Astrocyte of the spinal cord (primary cell): Measurements from ENCODE around the gene GPR84.

ENCODE experiments used
- DNase-seq: peaks from one replicate; pipeline ENCODE4 v3.0.0; 2011; ENCODE audit warnings: low read depth, low spot score
- H3K4me3 ChIP-seq: 2 replicates; pipeline ENCODE4 v1.5.1; 2011; ENCODE audit warnings: low read depth, mild to moderate bottlenecking, low read length, moderate library complexity
- in situ Hi-C: cut with HindIII; loops from 2 replicates; pipeline ENCODE4 v1.10.0; 2017; ENCODE audit warnings: low sequenced_read_pairs
- TF ChIP-seq, protein P1 (sequence below): IDR thresholded peaks from 2 replicates; pipeline ENCODE4 v1.5.1; 2012; ENCODE audit warnings: low read depth, mild to moderate bottlenecking, low read length, inconsistent platforms

The GPR84 gene

DNA sequence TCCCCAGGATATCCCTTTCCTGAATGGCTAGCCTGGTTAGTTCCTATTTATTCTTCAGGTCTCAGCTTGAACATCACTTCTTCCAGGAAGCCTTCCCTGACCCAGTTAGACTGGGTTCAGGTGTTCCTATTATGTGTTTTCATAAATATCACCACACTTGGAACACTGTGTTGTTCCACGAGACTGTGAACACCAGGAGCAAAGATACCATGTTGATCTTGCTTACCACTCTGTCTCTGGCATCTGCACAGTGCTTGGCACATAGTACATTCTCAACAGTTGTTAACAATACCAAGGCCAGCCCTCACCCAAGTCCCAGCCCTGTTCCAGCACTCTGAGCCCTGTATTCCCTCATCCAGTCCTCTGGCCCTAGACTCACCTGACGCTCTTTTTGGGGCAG lies 33.9 kb upstream of the GPR84 start:
- in situ Hi-C loops = no loop called here
- no peak for DNase-seq
- TF ChIP-seq, protein P1, sequence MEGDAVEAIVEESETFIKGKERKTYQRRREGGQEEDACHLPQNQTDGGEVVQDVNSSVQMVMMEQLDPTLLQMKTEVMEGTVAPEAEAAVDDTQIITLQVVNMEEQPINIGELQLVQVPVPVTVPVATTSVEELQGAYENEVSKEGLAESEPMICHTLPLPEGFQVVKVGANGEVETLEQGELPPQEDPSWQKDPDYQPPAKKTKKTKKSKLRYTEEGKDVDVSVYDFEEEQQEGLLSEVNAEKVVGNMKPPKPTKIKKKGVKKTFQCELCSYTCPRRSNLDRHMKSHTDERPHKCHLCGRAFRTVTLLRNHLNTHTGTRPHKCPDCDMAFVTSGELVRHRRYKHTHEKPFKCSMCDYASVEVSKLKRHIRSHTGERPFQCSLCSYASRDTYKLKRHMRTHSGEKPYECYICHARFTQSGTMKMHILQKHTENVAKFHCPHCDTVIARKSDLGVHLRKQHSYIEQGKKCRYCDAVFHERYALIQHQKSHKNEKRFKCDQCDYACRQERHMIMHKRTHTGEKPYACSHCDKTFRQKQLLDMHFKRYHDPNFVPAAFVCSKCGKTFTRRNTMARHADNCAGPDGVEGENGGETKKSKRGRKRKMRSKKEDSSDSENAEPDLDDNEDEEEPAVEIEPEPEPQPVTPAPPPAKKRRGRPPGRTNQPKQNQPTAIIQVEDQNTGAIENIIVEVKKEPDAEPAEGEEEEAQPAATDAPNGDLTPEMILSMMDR = no peak
- no peak overlapping the region for H3K4me3 ChIP-seq

DNA sequence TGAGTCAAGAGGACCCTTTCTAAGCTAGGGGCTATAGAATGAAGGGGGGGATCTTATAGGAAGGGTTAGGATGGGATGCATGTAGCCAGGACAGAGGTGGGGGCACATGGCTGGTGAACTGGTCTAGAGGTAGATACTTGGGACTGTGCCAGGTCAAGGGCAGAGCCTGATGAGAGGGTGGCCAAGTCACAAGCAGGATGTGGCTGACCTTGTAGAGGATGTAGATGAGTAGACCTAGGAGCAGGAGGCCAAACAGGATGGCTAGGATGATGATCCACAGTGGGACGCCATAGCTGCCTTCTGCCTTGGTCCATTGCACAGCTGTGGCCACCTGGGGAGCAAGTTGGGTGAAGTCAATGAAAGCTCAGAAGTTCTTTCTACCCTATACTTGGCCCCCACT lies 32.9 kb upstream of the GPR84 start:
- no peak for DNase-seq
- in situ Hi-C loops = no loop called here
- TF ChIP-seq, protein P1 = no peak
- no peak overlapping the region for H3K4me3 ChIP-seq

DNA sequence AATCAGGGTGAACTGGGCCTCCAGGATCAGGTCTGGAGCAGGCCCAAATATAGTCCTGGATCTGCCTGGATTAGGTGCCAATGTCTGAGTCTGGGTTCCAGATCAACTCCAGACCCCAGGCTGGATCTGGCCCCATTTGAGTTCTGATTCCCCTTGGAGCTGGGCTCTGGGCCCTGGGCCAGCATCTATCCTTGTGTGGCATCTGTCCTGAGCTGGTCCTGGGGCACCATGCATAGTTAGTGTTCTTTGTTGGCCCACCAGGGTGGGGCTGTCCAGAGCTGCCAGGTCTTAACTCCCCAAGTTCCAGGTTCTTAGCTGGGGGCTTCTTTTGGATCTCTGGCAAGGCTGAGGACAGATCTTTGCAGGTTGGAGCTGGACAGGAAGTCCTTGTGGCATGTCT lies 31.3 kb upstream of the GPR84 start:
- DNase-seq = no peak
- TF ChIP-seq, protein P1 = no peak
- no peak overlapping the region for H3K4me3 ChIP-seq
- in situ Hi-C loops = no loop called here

DNA sequence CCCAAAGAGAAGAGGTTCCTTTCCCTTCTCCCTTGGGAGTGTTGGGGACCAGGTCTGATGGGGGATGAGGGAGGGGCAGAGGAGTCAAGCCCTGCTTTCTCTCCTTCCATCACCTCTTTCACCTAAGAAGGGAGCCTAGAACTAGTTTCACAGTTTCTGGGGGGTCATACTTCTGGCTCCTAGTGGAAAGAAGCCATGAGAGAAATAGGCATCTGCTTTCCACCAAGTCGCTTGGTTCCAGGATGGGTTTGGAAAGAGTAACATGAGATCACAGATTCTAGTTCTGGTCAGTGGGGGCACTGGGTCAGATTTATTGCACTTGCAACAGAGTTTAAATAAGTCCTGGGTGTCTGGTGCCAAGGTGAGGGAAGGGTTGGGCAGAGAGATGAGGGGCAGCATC lies 30.7 kb upstream of the GPR84 start:
- TF ChIP-seq, protein P1 = no peak
- in situ Hi-C loops = no loop called here
- DNase-seq = no peak
- no peak overlapping the region for H3K4me3 ChIP-seq

DNA sequence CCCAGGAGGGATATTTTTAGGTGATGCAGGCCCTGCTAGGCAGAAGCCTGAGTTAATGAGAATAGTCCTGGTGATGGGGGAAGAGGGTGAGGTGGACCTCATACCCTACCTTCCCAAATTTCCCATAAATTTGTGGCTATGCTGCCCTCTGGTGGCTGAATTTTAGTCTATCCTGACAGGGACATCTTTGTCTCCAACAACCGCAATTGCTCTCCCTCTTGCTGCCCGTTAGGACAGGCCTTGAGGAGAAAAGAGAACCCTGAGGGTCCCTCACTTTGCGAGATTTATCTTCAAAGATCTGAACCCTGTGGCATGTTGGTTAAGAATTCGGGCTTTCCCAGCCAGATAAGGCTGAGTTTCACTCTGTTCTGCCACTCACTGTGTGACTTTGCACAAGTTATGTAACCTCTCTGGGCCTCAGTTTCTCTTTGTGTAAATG lies 30.0 kb upstream of the GPR84 start:
- peak; percentile 33 for DNase-seq
- H3K4me3 ChIP-seq = no peak overlapping the region
- in situ Hi-C loops = no loop called here

DNA sequence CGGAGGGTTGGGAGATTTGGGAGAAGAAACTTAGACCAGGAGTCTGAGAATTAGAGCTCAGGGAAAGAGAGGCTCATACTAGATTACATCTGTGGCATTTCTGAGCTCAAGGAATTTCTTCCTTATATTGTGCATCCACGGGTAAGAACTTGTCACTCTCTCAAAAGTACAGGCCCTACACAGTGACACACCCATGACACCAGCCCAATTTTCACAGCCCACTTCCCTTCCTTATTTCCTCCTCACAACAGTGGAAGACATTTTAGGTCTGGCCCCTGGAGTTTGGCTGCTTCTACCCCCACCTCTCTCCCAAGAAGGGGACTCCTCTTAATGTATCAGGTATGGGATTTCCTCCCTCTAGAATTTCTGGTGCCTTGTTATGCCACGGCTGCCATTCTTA lies 29.5 kb upstream of the GPR84 start:
- in situ Hi-C loops = no loop called here
- DNase-seq = no peak
- H3K4me3 ChIP-seq = no peak overlapping the region
- TF ChIP-seq, protein P1 = no peak

More for the DNA sequence above, 30.0 kb upstream of the GPR84 start:
- TF ChIP-seq, protein P1 = peak; percentile 71

DNA sequence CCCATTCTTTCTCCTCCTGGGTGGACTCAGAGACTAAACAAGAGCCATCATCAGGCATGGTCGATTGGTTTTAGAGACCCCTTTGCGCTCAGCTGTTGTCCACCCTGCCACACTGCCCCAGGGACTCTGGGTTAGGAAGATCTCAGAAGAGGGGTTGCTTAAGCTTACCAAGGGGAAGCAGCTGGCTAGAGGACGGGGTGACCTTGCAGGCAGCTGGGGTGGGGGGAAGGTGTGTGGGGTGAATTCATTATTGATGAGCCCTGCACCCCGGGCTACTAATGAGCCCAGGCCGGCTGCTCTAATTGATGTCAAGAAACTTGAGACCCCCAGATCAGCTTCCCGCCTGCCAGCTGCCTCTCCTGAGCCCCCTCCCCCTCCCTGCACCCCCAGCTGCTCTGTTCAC lies 28.9 kb upstream of the GPR84 start:
- no peak for DNase-seq
- TF ChIP-seq, protein P1 = no peak
- no peak overlapping the region for H3K4me3 ChIP-seq
- in situ Hi-C loops = no loop called here
